Endothelial cell (in vitro differentiated cells): ENCODE results near the gene AGAP2. TPM values are rescaled to one million over a fixed set of nuclear protein-coding genes. Genes with fewer than 3 reads are reported as not detected.

Source experiments
- DNase-seq: peaks from one replicate; pipeline ENCODE4 v3.0.0; 2021; ENCODE audit warnings: low spot score
- H3K27ac Mint-ChIP-seq: one replicate; pipeline ENCODE4 v1.8.0; 2021; ENCODE audit warnings: mixed read lengths, inconsistent platforms; ENCODE audit not compliant: unreplicated experiment
- H3K27me3 Mint-ChIP-seq: one replicate; pipeline ENCODE4 v1.8.0; 2021; ENCODE audit warnings: mild to moderate bottlenecking, moderate library complexity, mixed read lengths, inconsistent platforms; ENCODE audit not compliant: unreplicated experiment
- H3K36me3 Mint-ChIP-seq: one replicate; pipeline ENCODE4 v1.8.0; 2021; ENCODE audit warnings: mild to moderate bottlenecking, low read depth, mixed read lengths, inconsistent platforms; ENCODE audit not compliant: unreplicated experiment
- H3K4me1 Mint-ChIP-seq: one replicate; pipeline ENCODE4 v1.8.0; 2021; ENCODE audit warnings: mild to moderate bottlenecking, mixed read lengths, inconsistent platforms; ENCODE audit not compliant: unreplicated experiment
- H3K4me3 Mint-ChIP-seq: one replicate; pipeline ENCODE4 v1.8.0; 2021; ENCODE audit warnings: mild to moderate bottlenecking, mixed read lengths, inconsistent platforms; ENCODE audit not compliant: unreplicated experiment
- H3K9me3 Mint-ChIP-seq: one replicate; pipeline ENCODE4 v1.8.0; 2021; ENCODE audit warnings: mixed read lengths, inconsistent platforms; ENCODE audit not compliant: unreplicated experiment
- CTCF ChIP-seq: fragments of 200-600 bp; sonication (generic); IDR thresholded peaks from one replicate; pipeline ENCODE4 v1.5.0; 2021; ENCODE audit warnings: antibody characterized with exemption; ENCODE audit not compliant: unreplicated experiment
- total RNA-seq: library from RNA; stranded (reverse); fragmentation: NEBNext Ultra II Directional; extraction: Animal tissue kit (Norgen Biotek cat#: 25700); gene quantifications from one replicate; pipeline ENCODE4 v1.2.1, GENCODE V29; 2021; ENCODE audit not compliant: unreplicated experiment

AGAP2 gene
- total RNA-seq, 1 donor from 2014 or later = 27.0 TPM

GRCh38 chr12:57765003-57765697, 26.6 kb upstream of the AGAP2 start:
- Mint-ChIP-seq H3K4me3 (no peak overlapping the region), H3K4me1 (peaks cover 28% of the 10 kb centered on the region), H3K27me3 (peaks cover 29% of the 10 kb centered on the region), H3K9me3 (no peaks in the 10 kb centered on the region), H3K27ac (no peak overlapping the region), H3K36me3 (peaks cover 8% of the 10 kb centered on the region)
- TF ChIP-seq CTCF = no peak
- DNase-seq = peak; percentile 44

GRCh38 chr12:57764662-57765002, 26.1 kb upstream of the AGAP2 start:
- TF ChIP-seq CTCF = no peak
- Mint-ChIP-seq H3K27ac (no peak overlapping the region), H3K4me1 (peaks cover 24% of the 10 kb centered on the region), H3K4me3 (peak overlapping the region; percentile 85), H3K27me3 (peaks cover 28% of the 10 kb centered on the region), H3K9me3 (no peaks in the 10 kb centered on the region), H3K36me3 (peaks cover 3% of the 10 kb centered on the region)
- no peak for DNase-seq

GRCh38 chr12:57763881-57764661, 25.5 kb upstream of the AGAP2 start:
- peaks cover 23% of the 10 kb centered on the region for H3K4me1 Mint-ChIP-seq
- no peak for TF ChIP-seq CTCF
- peak overlapping the region; percentile 72 for H3K27ac Mint-ChIP-seq
- peaks cover 3% of the 10 kb centered on the region for H3K36me3 Mint-ChIP-seq
- no peaks in the 10 kb centered on the region for H3K9me3 Mint-ChIP-seq
- peak overlapping the region; percentile 85 for H3K4me3 Mint-ChIP-seq
- H3K27me3 Mint-ChIP-seq = peaks cover 28% of the 10 kb centered on the region
- no peak for DNase-seq

GRCh38 chr12:57762463-57762862, 23.9 kb upstream of the AGAP2 start:
- DNase-seq = no peak
- Mint-ChIP-seq H3K27ac (no peak overlapping the region), H3K4me1 (peaks cover 23% of the 10 kb centered on the region), H3K36me3 (peaks cover 3% of the 10 kb centered on the region), H3K4me3 (no peak overlapping the region), H3K27me3 (peaks cover 29% of the 10 kb centered on the region), H3K9me3 (no peaks in the 10 kb centered on the region)
- TF ChIP-seq CTCF = no peak
